Stimulated activated CD4-positive, alpha-beta T cell treated with anti-CD3 and anti-CD28 coated beads, Interleukin-2, amount 100 ng/mL, for 4 hours (primary cell): ENCODE results near the gene BEX1.
"Not testable (repeated sequence)": the region's sequence is repeated elsewhere in the genome, so short reads cannot be mapped to it uniquely, and the experiment has no call there.

Experiments
- DNase-seq: peaks from one replicate; pipeline ENCODE4 v3.0.0-alpha.2; 2020; ENCODE audit warnings: low read depth

BEX1 gene

DNA sequence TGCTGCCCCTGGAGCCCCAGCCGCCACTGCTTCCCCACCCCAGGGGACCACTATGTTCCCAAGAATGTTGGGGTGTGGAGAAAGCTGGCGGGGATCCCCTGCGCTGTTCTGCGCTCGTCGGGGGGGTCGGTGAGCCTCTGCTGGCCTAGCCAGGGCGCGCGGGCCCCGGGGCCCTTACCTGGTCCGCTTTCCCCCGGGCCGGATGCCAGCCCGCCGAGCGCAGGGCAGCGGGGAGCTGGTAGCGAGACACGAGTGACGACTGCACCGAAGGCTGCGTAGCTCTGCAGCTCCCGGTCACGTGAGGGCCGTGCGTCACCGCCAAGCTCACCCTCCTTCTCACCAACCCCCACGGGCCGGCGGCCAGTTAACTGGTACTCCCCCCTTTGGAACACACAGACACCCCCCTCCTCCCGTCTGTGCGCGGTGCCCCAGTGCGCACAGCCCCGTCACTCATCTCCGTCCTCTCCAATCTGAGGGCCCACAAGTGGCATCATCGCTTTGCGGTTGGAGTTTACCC lies at the start of gene BEX1:
TSS of gene BEX1 (minus strand) at position 254 of the 517 bp plus-strand sequence. CDS start 897 bp downstream, outside the sequence.
- no peak for DNase-seq

- not testable (repeated sequence) for DNase-seq
Observed at GRCh38 chrX:103109497-103109896, 45.5 kb upstream of the BEX1 start.

DNA sequence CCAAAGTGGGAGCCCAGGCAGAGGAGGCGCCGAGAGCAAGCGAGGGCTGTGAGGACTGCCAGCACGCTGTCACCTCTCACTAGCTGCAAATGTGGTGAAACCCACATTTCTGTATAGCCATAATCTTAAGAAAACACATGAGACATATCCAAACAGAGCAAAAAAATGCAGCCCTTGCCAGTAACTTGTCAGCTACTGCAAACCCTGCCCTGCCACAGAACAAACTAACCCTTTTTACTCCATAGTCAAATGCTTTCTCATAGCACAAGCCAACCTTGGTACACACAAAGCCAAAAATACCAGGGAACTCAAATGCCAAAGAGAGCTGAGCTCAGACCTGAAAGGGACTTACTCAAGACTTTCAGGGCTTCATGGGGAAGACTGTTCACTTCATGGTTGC lies 43.9 kb upstream of the BEX1 start:
- no peak for DNase-seq

GRCh38 chrX:103107227-103107737 lies 43.3 kb upstream of the BEX1 start:
- DNase-seq, result not testable (repeated sequence)

- not testable (repeated sequence) for DNase-seq
Observed at GRCh38 chrX:103104370-103104769, 40.4 kb upstream of the BEX1 start.

- DNase-seq, result not testable (repeated sequence)
Observed at GRCh38 chrX:103103866-103104265, 39.9 kb upstream of the BEX1 start.

- DNase-seq, result no peak
Observed at GRCh38 chrX:103101299-103102042, 37.5 kb upstream of the BEX1 start.

GRCh38 chrX:103100484-103100883 lies 36.5 kb upstream of the BEX1 start:
- no peak for DNase-seq

DNA sequence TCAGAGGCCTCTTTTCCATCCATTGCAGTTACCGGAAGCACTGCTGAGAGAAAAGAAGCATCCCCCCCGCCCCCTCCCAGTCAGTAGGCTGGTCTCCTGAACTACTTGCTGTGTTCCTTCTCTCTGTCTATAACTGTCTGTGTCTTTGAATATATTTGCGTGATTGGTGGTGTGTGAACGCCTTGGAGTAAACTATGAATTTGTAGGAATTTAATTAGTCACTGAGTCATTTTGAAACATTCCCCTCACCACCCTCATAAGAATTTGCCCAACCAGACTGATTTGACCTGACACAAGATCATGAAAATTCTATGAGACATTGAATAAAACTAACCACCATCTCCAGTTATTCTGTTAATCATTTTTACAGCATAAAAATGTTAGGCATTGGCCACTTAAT lies 35.7 kb upstream of the BEX1 start:
- DNase-seq, result no peak

GRCh38 chrX:103098488-103098887 lies 34.5 kb upstream of the BEX1 start:
- DNase-seq, result no peak

DNA sequence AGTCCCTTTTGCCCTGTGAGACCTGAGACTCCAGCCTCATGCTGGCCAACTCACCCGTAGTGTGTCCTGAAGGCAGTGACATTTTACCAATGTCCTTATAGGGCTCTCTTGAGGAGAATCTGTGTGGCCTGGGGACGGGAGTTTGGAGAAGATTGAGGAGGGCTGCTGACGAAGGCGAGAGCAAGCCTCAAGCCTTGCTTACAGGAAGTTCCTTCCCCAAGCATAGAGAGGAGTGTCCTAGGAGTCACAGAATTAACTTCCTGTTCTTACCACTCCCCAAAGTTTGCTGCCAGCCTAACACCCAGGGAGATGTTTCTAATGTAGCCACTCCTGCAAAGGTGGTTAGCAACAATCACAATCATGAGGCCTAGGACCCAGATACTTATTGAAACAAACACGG lies 29.0 kb upstream of the BEX1 start, which contains the start of gene NXF3:
TSS of gene NXF3 (minus strand) at position 202 of the 400 bp plus-strand sequence. CDS start at position 82, 120 bp downstream.
- no peak for DNase-seq

DNA sequence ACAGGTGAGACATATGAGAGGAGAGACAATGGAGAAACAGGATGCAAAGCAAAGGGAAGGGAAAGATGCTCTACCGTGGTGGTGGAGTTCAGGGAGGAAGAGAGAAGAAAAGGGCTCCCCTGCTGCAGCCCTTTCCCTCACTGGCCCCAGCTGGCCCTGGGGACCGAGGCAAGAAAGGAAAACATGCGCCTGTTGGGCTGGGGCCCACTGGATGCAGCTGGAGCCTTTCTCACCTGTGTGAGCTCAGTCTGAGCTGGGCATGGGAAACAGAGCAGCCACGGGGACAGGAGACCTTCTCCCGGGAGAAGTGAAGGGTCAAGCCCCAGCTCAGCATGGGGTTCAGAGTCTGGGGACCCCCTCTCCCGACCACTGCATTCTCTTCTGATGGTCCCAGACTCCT lies 17.1 kb upstream of the BEX1 start:
- no peak for DNase-seq

DNA sequence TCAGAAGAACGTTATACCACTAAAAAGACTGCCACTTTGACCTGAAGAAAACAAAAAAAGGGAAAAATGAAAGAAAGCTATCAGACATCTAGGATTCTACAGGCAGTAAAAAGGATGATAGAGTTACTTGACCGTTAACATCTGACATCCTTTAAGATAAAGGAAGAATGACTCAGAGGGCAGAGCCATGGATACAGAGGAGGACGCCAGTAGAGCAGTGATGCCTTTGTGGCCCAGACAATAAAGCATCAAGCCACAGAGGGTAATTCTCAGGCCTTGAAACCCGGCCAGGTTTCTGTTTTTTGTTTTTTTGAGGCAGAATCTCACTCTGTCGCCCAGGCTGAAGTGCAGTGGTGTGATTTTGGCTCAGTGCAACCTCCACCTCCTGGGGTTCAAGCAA lies 9.5 kb upstream of the BEX1 start:
- no peak for DNase-seq

DNA sequence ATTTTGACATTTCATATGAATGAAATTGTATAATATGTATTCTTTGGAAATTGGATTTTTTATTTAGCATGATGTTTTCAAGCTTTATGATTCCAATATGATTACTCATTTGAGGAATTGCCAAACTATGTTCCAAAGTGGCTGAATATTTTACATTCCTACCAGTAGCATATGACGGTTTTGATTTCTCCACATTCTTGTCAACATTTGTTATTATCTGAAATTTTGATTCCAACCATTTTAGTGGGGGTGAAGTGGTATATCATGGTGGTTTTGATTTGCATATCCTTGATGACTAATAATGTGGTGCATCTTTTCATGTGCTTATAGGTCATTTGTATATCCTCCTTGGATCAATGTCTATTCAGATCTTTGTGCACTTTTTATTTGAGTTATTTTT lies 2.6 kb upstream of the BEX1 start:
- no peak for DNase-seq

- no peak for DNase-seq
Observed at GRCh38 chrX:103063191-103063845, 653 bp downstream of the BEX1 start.

DNA sequence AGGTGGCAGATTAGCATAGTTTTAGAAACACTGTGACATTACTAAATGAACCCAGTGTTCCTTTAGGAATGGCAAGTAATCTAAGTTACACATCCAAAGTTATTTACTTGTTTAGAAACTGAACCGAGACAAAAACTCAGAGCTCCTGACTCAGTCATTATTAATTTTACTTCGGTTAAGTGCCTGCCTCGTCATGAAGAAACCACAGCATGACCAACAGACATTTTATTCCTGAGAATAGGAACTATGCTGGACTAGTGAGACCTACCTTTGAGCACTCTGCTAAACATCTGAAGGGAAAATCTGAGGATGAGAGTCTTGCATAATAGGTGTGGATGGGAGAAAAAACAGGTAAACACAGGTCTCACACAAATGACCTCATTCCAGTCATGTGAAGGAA lies 2.5 kb downstream of the BEX1 start:
- DNase-seq, result no peak

DNA sequence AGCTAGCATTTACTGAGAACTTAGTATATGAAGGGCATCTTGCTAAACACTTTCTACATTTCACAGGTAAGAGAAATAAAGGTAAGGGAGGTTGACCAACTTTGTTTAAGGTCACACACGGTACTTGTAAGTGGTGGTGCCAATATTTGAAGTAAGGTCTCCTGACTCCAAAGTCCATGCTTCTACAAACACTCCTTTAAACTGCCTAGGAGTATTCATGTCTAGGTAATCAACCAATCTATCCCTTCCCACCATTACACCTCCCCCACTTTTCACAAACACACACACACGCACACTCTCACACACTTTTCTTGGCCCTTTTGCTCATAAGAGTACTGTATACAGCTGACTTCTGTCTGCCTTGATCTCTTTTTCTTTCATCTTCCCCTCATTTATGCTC lies 7.1 kb downstream of the BEX1 start:
- DNase-seq, result no peak

DNA sequence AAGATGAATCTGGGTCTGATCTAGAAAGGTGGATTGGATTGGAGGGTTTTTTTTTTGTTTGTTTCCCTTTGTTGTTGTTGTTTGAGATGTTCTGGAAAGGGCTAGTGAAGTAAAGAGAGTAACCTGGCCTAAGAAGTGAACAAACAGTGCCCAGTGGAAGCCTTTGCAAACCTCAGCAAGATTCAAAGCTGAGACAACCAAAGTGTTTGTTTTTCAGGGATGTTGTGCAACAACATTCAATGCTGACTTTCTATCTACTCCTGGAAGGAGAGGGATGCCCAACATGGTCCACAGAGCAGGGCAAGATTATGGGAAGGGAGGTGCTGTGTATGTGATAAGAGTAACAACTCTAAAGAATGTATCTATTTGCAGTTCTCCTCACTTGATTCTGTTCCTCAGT lies 11.3 kb downstream of the BEX1 start:
- no peak for DNase-seq

GRCh38 chrX:103051260-103051789 lies 12.6 kb downstream of the BEX1 start:
- DNase-seq, result no peak

DNA sequence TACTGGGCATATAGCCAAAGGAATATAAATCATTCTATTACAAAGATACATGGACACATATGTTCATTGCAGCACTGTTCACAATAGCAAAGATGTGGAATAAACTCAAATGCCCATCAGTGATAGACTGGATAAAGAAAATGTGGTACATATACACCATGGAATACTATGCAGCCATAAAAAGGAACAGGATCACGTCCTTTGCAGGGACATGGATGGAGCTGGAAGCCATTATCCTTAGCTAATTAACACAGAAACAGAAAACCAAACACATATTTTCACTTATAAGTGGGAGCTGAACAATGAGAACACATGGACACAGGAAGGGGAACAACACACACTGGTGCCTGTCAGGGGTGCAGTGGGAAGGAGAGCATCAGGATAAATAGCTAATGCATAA lies 30.6 kb downstream of the BEX1 start:
- not testable (repeated sequence) for DNase-seq

DNA sequence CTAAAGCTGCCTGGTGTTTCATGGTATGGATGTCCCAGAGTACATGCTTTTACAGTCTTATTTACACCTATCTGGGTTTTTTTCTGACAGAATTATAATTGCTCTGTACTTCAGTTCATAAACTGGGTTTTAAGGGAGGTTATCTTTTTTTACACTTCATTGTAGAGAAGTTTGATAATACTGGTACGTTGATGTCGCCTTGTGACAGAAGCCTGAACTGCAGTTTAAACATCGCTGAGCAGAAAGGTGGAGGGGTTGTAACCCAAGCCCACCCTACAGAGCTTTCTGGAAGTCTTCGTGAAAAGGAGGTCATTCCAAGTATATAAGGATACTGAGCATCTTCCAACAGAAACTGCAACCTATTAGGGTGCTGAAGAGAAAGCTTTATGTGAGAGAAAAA lies 46.4 kb downstream of the BEX1 start:
- DNase-seq, result no peak

GRCh38 chrX:103012945-103013344 lies 51.0 kb downstream of the BEX1 start:
- DNase-seq, result no peak
